ENCODE measurements around the gene BCL2.

DNA sequence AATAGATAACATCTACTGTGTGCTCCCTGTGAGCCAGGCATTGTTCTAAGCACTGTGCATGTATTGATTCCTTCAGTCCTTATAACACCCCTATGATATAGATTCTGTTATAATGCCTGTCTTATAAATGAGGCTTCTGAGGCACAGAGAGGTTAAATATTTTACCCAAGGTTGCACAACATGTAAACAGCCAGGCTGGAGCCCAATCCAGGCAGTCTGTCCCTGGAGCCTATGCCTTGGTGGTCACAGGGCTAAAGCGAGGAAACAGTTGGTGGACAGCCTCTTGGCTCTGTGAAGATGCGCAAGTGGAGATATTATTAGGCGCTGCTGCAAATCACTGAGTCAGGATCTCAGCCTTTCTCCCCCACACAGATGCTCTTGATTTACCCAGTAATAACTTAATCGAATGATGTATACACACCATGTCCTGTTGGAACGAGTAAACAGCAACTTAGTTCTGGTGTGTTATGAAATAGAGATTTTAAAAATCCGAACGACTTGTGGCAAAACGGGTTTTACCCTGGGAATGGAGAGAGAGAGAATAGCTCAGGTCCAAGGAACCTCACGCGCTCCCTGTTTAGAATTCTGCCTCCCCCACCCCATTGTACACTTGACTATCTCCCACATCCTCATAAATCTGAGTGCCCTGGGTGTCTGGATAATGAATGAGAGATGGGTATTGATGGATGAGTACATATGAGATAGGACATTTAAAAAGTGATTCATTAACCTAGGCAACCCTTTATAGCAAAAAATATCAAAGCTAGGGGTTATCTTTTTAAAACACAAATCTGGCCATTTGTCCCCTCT lies 231.9 kb downstream of the BCL2 start:
- no peak for TF ChIP-seq EP300 (IDR thresholded peaks at IDR 0.05)
- TF ChIP-seq, protein P1, sequence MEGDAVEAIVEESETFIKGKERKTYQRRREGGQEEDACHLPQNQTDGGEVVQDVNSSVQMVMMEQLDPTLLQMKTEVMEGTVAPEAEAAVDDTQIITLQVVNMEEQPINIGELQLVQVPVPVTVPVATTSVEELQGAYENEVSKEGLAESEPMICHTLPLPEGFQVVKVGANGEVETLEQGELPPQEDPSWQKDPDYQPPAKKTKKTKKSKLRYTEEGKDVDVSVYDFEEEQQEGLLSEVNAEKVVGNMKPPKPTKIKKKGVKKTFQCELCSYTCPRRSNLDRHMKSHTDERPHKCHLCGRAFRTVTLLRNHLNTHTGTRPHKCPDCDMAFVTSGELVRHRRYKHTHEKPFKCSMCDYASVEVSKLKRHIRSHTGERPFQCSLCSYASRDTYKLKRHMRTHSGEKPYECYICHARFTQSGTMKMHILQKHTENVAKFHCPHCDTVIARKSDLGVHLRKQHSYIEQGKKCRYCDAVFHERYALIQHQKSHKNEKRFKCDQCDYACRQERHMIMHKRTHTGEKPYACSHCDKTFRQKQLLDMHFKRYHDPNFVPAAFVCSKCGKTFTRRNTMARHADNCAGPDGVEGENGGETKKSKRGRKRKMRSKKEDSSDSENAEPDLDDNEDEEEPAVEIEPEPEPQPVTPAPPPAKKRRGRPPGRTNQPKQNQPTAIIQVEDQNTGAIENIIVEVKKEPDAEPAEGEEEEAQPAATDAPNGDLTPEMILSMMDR (IDR thresholded peaks at IDR 0.05), result no peak
